PC-9 (cell line): ENCODE results near the gene TGFBI.

Source experiments
- EZH2 ChIP-seq: fragments of 200-600 bp; sonication (generic); IDR thresholded peaks from 2 replicates; pipeline ENCODE4 v1.8.0; 2017; ENCODE audit warnings: antibody characterized with exemption, low read depth
- TF ChIP-seq, protein P1 (sequence below): fragments of 200-600 bp; sonication (generic); conservative IDR thresholded peaks from 2 replicates; pipeline ENCODE4 v1.6.1; 2017; ENCODE audit warnings: mixed run types, antibody characterized with exemption, mild to moderate bottlenecking, moderate library complexity

GRCh38 chr5:136046246-136046645, 17.5 kb downstream of the TGFBI start:
- TF ChIP-seq EZH2, result no peak
- TF ChIP-seq, protein P1, sequence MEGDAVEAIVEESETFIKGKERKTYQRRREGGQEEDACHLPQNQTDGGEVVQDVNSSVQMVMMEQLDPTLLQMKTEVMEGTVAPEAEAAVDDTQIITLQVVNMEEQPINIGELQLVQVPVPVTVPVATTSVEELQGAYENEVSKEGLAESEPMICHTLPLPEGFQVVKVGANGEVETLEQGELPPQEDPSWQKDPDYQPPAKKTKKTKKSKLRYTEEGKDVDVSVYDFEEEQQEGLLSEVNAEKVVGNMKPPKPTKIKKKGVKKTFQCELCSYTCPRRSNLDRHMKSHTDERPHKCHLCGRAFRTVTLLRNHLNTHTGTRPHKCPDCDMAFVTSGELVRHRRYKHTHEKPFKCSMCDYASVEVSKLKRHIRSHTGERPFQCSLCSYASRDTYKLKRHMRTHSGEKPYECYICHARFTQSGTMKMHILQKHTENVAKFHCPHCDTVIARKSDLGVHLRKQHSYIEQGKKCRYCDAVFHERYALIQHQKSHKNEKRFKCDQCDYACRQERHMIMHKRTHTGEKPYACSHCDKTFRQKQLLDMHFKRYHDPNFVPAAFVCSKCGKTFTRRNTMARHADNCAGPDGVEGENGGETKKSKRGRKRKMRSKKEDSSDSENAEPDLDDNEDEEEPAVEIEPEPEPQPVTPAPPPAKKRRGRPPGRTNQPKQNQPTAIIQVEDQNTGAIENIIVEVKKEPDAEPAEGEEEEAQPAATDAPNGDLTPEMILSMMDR, result no peak
